HepG2 (cell line): ENCODE results near the gene KDM3B. TPM values are rescaled to one million over a fixed set of nuclear protein-coding genes. Genes with fewer than 3 reads are reported as not detected.

Experiments used
- ATAC-seq: fragments of 200-7000 bp; cut with Tn5 transposase; 3 replicates; pipeline ENCODE4 v1.9.1; 2020; ENCODE audit warnings: mild to moderate bottlenecking, moderate library complexity
- BruUV-seq: library from RNA; stranded (reverse); fragments of 400-500 nt; replicated peaks from 2 replicates; lab custom pipeline; 2021; lab: Mats Ljungman, UMichigan
- CTCF ChIA-PET: fragments of 300-600 bp; formaldehyde crosslinking; extraction: SDS; loops from one replicate; lab custom pipeline; 2021; ENCODE audit warnings: low total read pairs, inconsistent platforms, low intra/inter-chr PET ratio; lab: Yijun Ruan, JAX
- POLR2A ChIA-PET: fragments of 350-600 bp; sonication (Branson Sonifier 250); formaldehyde crosslinking; loops from one replicate; lab custom pipeline; 2020; ENCODE audit warnings: antibody characterized with exemption, inconsistent platforms; lab: Yijun Ruan, JAX
- DNase-seq: peaks from one replicate; pipeline ENCODE4 v3.0.0-alpha.2; 2015; ENCODE audit warnings: low spot score
- FAIRE-seq: peaks from 3 replicates; lab custom pipeline; 2011; peaks lifted over from hg19 to GRCh38; lab: Jason Lieb, UNC
- H2AFZ ChIP-seq: one replicate; pipeline ENCODE4 v1.6.1; 2011; ENCODE audit warnings: low read length, inconsistent platforms
- H3K27ac ChIP-seq: fragments of 300-600 bp; 3 replicates; pipeline ENCODE4 v1.8.0; 2011; ENCODE audit warnings: mixed run types, mild to moderate bottlenecking, mixed read lengths, low read length, inconsistent platforms; ENCODE audit not compliant: insufficient read depth; ENCODE audit errors: extremely low read length
- H3K27me3 ChIP-seq, 2 experiments: fragments of 200-600 bp in 1 of 2; 2 replicates in 1 of 2; 3 replicates in 1 of 2; pipeline versions ENCODE4 v1.6.0 to v1.8.0; 2011; ENCODE audit warnings: low read length in 2 of 2, mild to moderate bottlenecking in 2 of 2, moderate library complexity in 2 of 2, inconsistent platforms in 1 of 2; ENCODE audit not compliant: insufficient read depth in 2 of 2, control insufficient read depth in 1 of 2
- H3K36me3 ChIP-seq, 2 experiments: fragments of 200-600 bp in 1 of 2; replicated peaks in 1 of 2; 2 replicates in 1 of 2; 3 replicates in 1 of 2; pipeline versions ENCODE4 v1.5.1 to v1.8.0; 2011; ENCODE audit warnings: low read length in 2 of 2, inconsistent platforms in 1 of 2; ENCODE audit not compliant: insufficient read depth in 2 of 2, control insufficient read depth in 1 of 2
- H3K4me1 ChIP-seq: 2 replicates; pipeline ENCODE4 v1.5.1; 2012; ENCODE audit warnings: low read length, inconsistent platforms; ENCODE audit not compliant: insufficient read depth
- H3K4me2 ChIP-seq: 2 replicates; pipeline ENCODE4 v1.6.0; 2011; ENCODE audit warnings: low read depth, low read length, inconsistent platforms
- H3K4me3 ChIP-seq, 3 experiments: fragments of 200-600 bp in 1 of 3; sonication (generic), shearing (Covaris generic) in 1 of 3; replicated peaks in 1 of 3; 2 replicates each; pipeline ENCODE4 v1.5.1; 2011 to 2016; ENCODE audit warnings: low read length in 3 of 3, inconsistent platforms in 2 of 3, low read depth in 2 of 3, mild to moderate bottlenecking in 2 of 3, control low read depth in 1 of 3, mixed read lengths in 1 of 3; ENCODE audit not compliant: insufficient read depth in 1 of 3
- H3K79me2 ChIP-seq: one replicate; pipeline ENCODE4 v1.6.1; 2011; ENCODE audit warnings: low read length, inconsistent platforms; ENCODE audit not compliant: insufficient read depth
- H3K9ac ChIP-seq: 2 replicates; pipeline ENCODE4 v1.6.0; 2011; ENCODE audit warnings: mild to moderate bottlenecking, low read depth, low read length, inconsistent platforms; ENCODE audit not compliant: insufficient read depth
- H3K9me3 ChIP-seq: 2 replicates; pipeline ENCODE4 v1.5.1; 2012; ENCODE audit warnings: mild to moderate bottlenecking, low read length
- H4K20me1 ChIP-seq: 2 replicates; pipeline ENCODE4 v1.6.0; 2011; ENCODE audit warnings: inconsistent platforms, mild to moderate bottlenecking, low read length, moderate library complexity; ENCODE audit not compliant: insufficient read depth
- ARID2 ChIP-seq: sonication (generic); formaldehyde crosslinking; IDR thresholded peaks from 2 replicates; pipeline ENCODE4 v1.8.1; 2022; ENCODE audit warnings: mild to moderate bottlenecking, missing genetic modification reagents, borderline replicate concordance
- ATRX ChIP-seq: sonication (generic); formaldehyde crosslinking; IDR thresholded peaks from 2 replicates; pipeline ENCODE4 v1.4.0; 2020; ENCODE audit warnings: missing genetic modification reagents, borderline replicate concordance
- CCDC6 ChIP-seq: sonication (generic); formaldehyde crosslinking; IDR thresholded peaks from 2 replicates; pipeline ENCODE4 v1.8.1; 2022; ENCODE audit warnings: mild to moderate bottlenecking, missing genetic modification reagents, moderate library complexity
- HMG20A ChIP-seq: IDR thresholded peaks from 2 replicates; pipeline ENCODE4 v1.6.1; 2016; ENCODE audit warnings: borderline replicate concordance
- HNRNPL ChIP-seq: fragments of 200-400 bp; formaldehyde crosslinking; IDR thresholded peaks from 2 replicates; pipeline ENCODE4 v1.6.1; 2017; ENCODE audit warnings: mild to moderate bottlenecking, low read depth, low read length
- MAFG ChIP-seq: sonication (generic); formaldehyde crosslinking; IDR thresholded peaks from 2 replicates; pipeline ENCODE4 v1.5.1; 2020; ENCODE audit warnings: mild to moderate bottlenecking, missing genetic modification reagents
- MXD4 ChIP-seq: IDR thresholded peaks from 2 replicates; pipeline ENCODE4 v1.6.1; 2016; ENCODE audit warnings: mild to moderate bottlenecking, missing biosample characterization, missing genetic modification reagents
- NFKBIZ ChIP-seq: IDR thresholded peaks from 2 replicates; pipeline ENCODE4 v1.6.1; 2018; ENCODE audit warnings: missing genetic modification reagents, missing compliant biosample characterization
- RAD51 ChIP-seq: fragments of 450-650 bp; IDR thresholded peaks from 2 replicates; pipeline ENCODE4 v1.6.1; 2016; ENCODE audit warnings: borderline replicate concordance
- SPEN ChIP-seq: sonication (generic); formaldehyde crosslinking; IDR thresholded peaks from 2 replicates; pipeline ENCODE4 v1.5.1; 2020; ENCODE audit warnings: low read depth, mild to moderate bottlenecking, missing genetic modification reagents
- ZBTB38 ChIP-seq: sonication (generic); formaldehyde crosslinking; IDR thresholded peaks from 2 replicates; pipeline ENCODE4 v1.5.1; 2020; ENCODE audit warnings: mild to moderate bottlenecking, missing genetic modification reagents
- ZNF317 ChIP-seq: sonication (generic); formaldehyde crosslinking; IDR thresholded peaks from 2 replicates; pipeline ENCODE4 v1.5.0; 2020; ENCODE audit warnings: mild to moderate bottlenecking, missing genetic modification reagents
- ZNF451 ChIP-seq: sonication (generic); formaldehyde crosslinking; IDR thresholded peaks from 2 replicates; pipeline ENCODE4 v1.5.0; 2020; ENCODE audit warnings: mild to moderate bottlenecking, missing genetic modification reagents
- ZNF678 ChIP-seq: sonication (generic); formaldehyde crosslinking; IDR thresholded peaks from 2 replicates; pipeline ENCODE4 v1.4.0; 2020; ENCODE audit warnings: mild to moderate bottlenecking, missing genetic modification reagents
- ZNF713 ChIP-seq: sonication (generic); formaldehyde crosslinking; IDR thresholded peaks from 2 replicates; pipeline ENCODE4 v1.4.0; 2020; ENCODE audit warnings: mild to moderate bottlenecking, missing genetic modification reagents
- ZNF879 ChIP-seq: sonication (generic); formaldehyde crosslinking; IDR thresholded peaks from 2 replicates; pipeline ENCODE4 v1.8.1; 2023; ENCODE audit warnings: missing genetic modification reagents
- WGBS: methylation state at CpG from one replicate; pipeline ENCODE4 v1.1.6; 2017; ENCODE audit warnings: low lambda C conversion rate; 5-methylcytosine and 5-hydroxymethylcytosine counted together
- in situ Hi-C: cut with HindIII; loops from 2 replicates; pipeline ENCODE4 v1.10.0; 2017; ENCODE audit warnings: low pct_unique_long_range_greater_than_20kb; ENCODE audit not compliant: extremely low pct_ligation_motif_present
- intact Hi-C: fragments of 100-400 bp; cut with micrococcal nuclease; formaldehyde crosslinking; loops from one replicate; pipeline ENCODE4 v1.10.0; 2022; ENCODE audit not compliant: unreplicated experiment
- polyA plus RNA-seq, 8 experiments: library from polyadenylated mRNA; depleted of rRNA in 3 of 8; stranded (reverse) in 7 of 8; unstranded in 1 of 8; fragments of >200 nt; fragmentation: Illumina TruSeq in 4 of 8; extraction: Trizol in 4 of 8; gene quantifications; 2 replicates each; pipeline versions ENCODE4 v1.2.1 to v1.2.3, GENCODE V29; 2011 to 2016; ENCODE audit warnings: low read depth in 4 of 8, missing spikeins in 1 of 8, mixed read lengths in 1 of 8; ENCODE audit not compliant: insufficient read depth in 1 of 8
- total RNA-seq, 5 experiments: library from RNA; depleted of rRNA; stranded (reverse); fragments of >200 nt; fragmentation: Illumina TruSeq; extraction: Trizol; gene quantifications; 2 replicates each; pipeline ENCODE4 v1.2.3, GENCODE V29; 2016; ENCODE audit warnings: low read depth in 1 of 5
- TF ChIP-seq, protein P1 (sequence below): sonication (generic); formaldehyde crosslinking; IDR thresholded peaks from 2 replicates; pipeline ENCODE4 v1.8.0; 2023; ENCODE audit warnings: mild to moderate bottlenecking, missing genetic modification reagents
- TF ChIP-seq, protein P2 (sequence below): sonication (generic); formaldehyde crosslinking; IDR thresholded peaks from 2 replicates; pipeline ENCODE4 v1.4.0; 2020; ENCODE audit warnings: mild to moderate bottlenecking, missing genetic modification reagents
- TF ChIP-seq, protein P3 (sequence below): IDR thresholded peaks from 2 replicates; pipeline ENCODE4 v1.6.1; 2016; ENCODE audit warnings: missing genetic modification reagents, missing compliant biosample characterization
- TF ChIP-seq, protein P4 (sequence below): sonication (generic); formaldehyde crosslinking; IDR thresholded peaks from 2 replicates; pipeline ENCODE4 v1.4.0; 2020; ENCODE audit warnings: missing genetic modification reagents, borderline replicate concordance
- TF ChIP-seq, protein P5 (sequence below): sonication (generic); formaldehyde crosslinking; IDR thresholded peaks from 2 replicates; pipeline ENCODE4 v1.4.0; 2020; ENCODE audit warnings: missing genetic modification reagents

KDM3B gene
- total and polyA plus RNA-seq, 2 of the 13 experiments (the other 11 are each of a cell fraction or from before 2014, with no cell fraction given): 19.7 to 34.3 TPM

DNA sequence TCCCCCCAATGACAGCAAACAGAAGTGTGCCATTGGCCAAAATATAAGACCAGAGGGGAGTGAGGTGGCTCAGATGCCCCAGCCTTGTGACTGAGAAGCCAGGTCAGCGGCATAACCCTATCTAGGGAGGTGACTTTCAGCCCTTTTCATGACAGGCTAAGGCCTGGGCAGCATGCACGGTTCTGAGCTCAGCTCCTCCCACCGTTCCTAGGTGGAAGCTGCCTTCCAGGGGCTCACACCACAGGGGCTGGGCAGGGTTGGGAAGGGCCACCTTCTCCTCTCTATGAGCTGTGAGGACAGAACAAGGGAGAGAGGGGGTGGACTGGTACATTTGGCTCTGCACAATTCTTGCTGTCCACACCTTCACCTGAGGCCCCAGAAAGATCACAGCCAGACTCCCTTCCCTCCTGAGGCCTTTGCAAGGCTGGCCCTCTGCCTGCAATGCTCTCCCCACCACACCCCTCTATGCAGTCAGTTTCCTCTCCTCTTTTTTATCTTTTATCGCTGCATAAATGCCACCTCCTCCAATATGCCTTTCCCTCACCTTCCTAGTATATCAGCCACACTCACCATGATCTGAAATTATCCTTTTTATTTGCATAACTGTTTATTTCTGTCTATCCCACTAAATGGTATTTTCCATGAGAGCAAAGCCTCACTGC lies 107.7 kb downstream of the KDM3B start:
- intact Hi-C loops: no loop called here
- TF ChIP-seq ZNF317: no peak
- TF ChIP-seq, protein P1, sequence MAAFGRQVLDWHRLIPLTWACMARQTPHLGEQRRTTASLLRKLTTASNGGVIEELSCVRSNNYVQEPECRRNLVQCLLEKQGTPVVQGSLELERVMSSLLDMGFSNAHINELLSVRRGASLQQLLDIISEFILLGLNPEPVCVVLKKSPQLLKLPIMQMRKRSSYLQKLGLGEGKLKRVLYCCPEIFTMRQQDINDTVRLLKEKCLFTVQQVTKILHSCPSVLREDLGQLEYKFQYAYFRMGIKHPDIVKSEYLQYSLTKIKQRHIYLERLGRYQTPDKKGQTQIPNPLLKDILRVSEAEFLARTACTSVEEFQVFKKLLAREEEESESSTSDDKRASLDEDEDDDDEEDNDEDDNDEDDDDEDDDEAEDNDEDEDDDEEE (CRISPR knock-in tag): no peak
- 0 out of 2 replicates have a peak, but pooled peaks have one; percentile 57 for TF ChIP-seq ZNF678 (CRISPR knock-in tag)
- no peak for TF ChIP-seq ATRX (CRISPR knock-in tag)
- TF ChIP-seq, protein P2, sequence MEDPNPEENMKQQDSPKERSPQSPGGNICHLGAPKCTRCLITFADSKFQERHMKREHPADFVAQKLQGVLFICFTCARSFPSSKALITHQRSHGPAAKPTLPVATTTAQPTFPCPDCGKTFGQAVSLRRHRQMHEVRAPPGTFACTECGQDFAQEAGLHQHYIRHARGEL (CRISPR knock-in tag): no peak
- TF ChIP-seq HNRNPL: no peak
- TF ChIP-seq CCDC6 (CRISPR knock-in tag): no peak
- no peak for TF ChIP-seq ZBTB38 (CRISPR knock-in tag)
- TF ChIP-seq ZNF713 (CRISPR knock-in tag): no peak
- TF ChIP-seq ZNF451 (CRISPR knock-in tag): no peak
- TF ChIP-seq, protein P3, sequence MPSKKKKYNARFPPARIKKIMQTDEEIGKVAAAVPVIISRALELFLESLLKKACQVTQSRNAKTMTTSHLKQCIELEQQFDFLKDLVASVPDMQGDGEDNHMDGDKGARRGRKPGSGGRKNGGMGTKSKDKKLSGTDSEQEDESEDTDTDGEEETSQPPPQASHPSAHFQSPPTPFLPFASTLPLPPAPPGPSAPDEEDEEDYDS (CRISPR knock-in tag): no peak
- TF ChIP-seq MXD4: 0 out of 2 replicates have a peak, but pooled peaks have one; percentile 14
- no peak for TF ChIP-seq NFKBIZ (CRISPR knock-in tag)
- TF ChIP-seq RAD51: no peak
- TF ChIP-seq, protein P4, sequence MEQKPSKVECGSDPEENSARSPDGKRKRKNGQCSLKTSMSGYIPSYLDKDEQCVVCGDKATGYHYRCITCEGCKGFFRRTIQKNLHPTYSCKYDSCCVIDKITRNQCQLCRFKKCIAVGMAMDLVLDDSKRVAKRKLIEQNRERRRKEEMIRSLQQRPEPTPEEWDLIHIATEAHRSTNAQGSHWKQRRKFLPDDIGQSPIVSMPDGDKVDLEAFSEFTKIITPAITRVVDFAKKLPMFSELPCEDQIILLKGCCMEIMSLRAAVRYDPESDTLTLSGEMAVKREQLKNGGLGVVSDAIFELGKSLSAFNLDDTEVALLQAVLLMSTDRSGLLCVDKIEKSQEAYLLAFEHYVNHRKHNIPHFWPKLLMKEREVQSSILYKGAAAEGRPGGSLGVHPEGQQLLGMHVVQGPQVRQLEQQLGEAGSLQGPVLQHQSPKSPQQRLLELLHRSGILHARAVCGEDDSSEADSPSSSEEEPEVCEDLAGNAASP (CRISPR knock-in tag): no peak
- no peak for TF ChIP-seq SPEN (CRISPR knock-in tag)
- TF ChIP-seq MAFG (CRISPR knock-in tag): no peak
- TF ChIP-seq HMG20A (CRISPR knock-in tag): no peak
- TF ChIP-seq, protein P5, sequence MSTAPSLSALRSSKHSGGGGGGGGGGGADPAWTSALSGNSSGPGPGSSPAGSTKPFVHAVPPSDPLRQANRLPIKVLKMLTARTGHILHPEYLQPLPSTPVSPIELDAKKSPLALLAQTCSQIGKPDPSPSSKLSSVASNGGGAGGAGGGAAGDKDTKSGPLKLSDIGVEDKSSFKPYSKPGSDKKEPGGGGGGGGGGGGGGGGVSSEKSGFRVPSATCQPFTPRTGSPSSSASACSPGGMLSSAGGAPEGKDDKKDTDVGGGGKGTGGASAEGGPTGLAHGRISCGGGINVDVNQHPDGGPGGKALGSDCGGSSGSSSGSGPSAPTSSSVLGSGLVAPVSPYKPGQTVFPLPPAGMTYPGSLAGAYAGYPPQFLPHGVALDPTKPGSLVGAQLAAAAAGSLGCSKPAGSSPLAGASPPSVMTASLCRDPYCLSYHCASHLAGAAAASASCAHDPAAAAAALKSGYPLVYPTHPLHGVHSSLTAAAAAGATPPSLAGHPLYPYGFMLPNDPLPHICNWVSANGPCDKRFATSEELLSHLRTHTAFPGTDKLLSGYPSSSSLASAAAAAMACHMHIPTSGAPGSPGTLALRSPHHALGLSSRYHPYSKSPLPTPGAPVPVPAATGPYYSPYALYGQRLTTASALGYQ: no peak
- no peak for TF ChIP-seq ARID2 (CRISPR knock-in tag)
- no peak for TF ChIP-seq ZNF879

More for the DNA sequence above, 107.7 kb downstream of the KDM3B start:
- no TSS peak for BruUV-seq
- 19% methylated on average over 4 of the region's 4 CpGs for WGBS
- Histone ChIP-seq H3K79me2 (no peaks in the 10 kb centered on the region), H2AFZ (no peak overlapping the region), H4K20me1 (no peaks in the 10 kb centered on the region), H3K36me3 (no peaks in the 10 kb centered on the region), H3K9ac (peak overlapping the region; percentile 45; the same call in 1 of the 2 replicates), H3K4me1 (peaks cover 55% of the 10 kb centered on the region), H3K9me3 (no peaks in the 10 kb centered on the region), H3K4me3 (peak overlapping the region in 1 of 3 experiments; percentile 45; a peak in 1 of 6 replicates), H3K4me2 (peak overlapping the region; percentile 70), H3K27me3 (peaks cover 4 to 33% of the 10 kb centered on the region in 2 experiments; a peak in 3 of 5 replicates), H3K27ac (no peak overlapping the region)
- ATAC-seq (no peak), DNase-seq (no peak), FAIRE-seq (no peak)
- POLR2A ChIA-PET: interaction anchor here (1.1 to 1.2 kb wide), 2 partner anchors 34 to 75 kb away, joined by 3 to 6 read pairs; no protein-coding TSS in a partner anchor
- in situ Hi-C loops: loop anchor here (5.0 kb wide), 1 partner anchor 82 kb away; the partner anchor contains the start of gene ETF1
- CTCF ChIA-PET: no interaction called here
